ENCODE measurements around the gene CLIP2.

CLIP2 gene

DNA sequence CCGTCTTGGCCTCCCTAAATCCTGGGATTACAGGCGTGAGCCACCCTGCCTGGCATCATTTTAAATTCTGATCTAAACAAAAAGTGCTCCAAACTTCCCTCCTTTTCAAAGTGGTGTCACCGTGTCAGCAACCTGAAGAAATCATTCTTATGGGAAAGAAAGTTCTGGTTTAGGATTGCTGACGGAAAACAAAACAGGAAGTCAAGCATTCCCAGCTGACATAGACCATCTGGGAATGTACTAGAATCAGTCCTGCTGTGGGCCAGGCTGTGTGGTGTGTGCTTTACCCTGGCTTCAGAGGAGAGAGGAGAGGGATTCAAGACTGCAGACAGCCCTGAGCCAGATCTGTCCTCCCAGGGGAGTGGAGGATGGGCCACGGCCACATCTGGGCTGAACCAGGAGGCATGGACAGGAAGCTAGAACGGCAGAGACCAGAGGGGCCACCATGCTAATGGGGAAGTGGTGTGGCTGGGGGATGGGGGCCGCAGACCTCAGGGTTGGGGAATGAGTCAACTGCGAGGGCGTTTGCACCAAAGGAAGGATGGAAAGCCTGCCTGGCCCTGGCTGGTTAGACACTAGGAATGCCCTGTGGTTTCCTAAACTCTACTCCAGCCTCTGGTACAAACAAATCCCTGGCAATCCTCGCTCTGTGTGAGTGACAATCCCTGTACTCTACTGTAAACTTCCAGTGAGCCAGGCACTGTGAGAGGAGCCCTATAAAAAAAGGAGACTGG, 16.7 kb upstream of the CLIP2 start:
- DNase-seq, result peak; percentile 71

DNA sequence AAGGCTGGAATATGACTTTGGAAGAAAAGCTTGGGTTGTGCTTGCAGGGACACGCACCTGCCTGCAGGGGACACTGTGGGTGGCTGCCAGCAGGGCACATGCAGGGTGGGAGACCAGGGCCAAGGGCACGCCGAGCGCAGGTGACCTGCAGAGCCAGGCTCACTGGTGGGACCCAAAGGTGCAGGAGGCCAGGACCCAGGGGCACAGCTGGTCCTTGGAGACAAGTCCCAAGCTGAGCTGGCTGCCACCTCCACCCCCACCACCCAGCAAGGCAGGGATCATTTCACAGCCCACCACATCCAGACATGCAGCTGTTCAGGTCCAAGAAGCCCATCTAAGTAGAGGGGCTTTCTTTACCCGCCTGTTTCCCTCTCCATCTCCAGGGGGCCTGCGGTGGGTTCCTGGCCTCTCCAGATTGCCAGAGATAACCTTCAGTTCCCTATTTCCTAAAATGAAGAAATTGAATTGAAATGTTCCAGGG, 13.8 kb upstream of the CLIP2 start:
- DNase-seq, result no peak

DNA sequence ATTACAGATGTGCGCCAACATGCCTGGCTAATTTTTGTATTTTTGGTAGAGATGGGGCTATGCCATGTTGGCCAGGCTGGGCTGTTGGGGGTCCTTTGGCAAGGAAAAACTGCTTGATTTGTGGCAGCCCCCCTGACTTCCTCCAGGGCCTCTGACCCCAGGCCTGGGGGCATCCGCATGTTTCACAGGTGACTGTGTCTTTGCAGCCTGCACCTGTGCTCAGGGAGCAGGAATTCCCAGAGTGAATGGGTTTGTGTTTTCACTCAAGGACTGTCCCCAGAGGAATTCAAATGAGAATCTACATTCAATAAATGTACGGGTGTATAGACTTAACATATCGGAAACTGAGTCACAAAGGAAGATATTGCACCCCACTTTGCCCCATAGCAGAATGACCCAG, 11.6 kb upstream of the CLIP2 start:
- no peak for DNase-seq

DNA sequence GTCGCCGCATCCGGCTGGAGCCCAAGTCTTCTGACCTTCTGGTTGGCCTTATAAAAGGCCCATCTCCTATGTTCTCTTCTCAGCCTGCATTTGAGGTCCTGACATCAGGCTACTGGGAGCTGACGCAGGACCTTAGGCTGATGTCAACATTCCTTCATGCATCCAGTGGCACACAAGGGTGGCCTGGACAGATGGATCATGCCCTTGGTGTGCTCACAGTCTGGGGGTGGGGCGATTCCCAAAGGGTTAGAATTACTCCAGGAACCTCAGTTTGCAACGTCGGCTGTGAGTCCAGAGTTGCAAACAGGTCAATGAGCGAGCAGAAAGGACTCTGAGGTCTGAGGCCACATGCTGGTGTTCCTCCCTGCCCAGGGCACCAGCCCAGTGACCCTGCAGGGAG, 8.2 kb upstream of the CLIP2 start:
- no peak for DNase-seq

DNA sequence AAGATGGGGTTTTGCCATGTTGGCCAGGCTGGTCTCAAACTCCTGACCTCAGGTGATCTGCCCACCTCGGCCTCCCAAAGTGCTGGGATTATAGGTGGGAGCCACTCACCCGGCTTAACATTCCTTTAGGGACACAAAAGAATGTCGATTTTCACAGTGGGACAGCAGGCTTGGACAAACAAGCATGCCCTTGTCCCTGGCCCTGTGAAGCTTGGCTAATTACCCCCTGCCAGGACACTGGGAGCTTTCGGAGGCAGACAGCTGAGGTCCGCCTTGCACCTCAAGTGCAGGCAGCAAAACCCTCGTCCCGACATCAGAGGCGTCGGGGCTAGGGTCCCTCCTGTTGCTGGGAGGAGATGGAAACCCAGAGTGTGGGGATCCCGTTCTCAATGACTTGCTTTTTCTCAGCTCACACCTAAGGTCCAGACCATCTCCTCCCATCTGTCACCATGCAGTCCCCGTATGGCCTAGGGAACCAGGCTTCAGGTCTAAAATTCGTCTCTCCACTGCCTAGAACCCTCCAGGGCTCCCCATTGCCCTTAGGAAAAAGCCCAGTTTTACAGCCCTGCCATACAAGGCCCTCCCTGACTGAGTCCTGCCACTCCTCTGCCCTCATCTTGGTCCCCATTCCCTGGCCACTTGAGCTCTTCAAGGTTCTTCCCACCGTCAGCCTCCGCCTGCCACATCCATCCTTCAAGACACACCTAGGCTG, 6.3 kb upstream of the CLIP2 start:
- DNase-seq, result no peak

DNA sequence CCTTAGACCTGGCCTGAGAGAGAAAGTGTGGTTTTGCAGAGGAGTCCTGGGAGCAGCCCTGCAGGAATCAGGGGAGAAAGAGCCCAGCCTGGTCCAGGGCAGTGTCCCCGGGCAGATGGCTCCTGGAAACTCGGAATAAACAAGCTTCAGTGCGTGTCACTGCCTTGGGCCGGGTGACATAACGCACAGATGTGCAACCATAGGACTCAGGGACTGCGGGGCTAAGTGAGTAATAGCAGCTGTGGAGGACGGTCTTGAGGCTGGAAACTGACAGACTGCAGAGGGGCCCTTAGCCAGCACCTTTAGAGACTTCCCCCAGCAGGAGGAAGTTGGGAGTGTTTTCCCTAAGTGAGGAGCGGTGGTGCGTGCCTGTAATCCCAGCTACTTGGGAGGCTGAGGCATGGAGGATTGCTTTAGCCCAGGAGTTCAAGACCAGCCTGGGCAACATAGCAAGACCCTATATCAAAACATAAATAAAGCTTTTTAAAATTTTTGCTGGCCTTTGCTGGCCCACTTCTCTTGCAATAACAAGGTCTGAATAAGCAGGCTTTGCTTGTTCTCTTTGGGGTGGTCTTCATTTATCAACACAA, 5.3 kb upstream of the CLIP2 start:
- DNase-seq, result no peak

DNA sequence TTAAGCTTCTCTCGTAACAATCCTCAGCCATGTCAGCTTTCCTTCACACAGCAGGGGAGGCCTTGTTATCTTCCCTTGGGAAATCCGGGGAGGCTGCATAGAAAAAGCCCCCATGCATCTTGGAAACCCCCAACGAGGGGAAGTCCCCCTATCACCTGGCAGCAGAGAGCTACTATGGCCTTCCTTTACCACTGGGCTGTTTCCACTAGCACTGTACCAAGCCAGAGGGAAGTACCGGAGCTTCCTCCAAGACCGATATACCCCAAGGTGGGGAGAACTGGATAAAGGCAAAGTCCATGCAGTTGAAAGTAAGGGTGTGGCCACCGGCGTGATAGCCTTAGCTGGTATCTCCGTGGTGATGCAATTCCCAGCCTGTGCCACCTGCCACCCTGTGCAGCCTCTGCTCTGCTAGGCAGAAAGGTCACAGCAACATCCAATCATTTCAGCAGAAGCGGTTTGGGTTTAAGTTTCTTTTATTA, 4.4 kb upstream of the CLIP2 start:
- no peak for DNase-seq

DNA sequence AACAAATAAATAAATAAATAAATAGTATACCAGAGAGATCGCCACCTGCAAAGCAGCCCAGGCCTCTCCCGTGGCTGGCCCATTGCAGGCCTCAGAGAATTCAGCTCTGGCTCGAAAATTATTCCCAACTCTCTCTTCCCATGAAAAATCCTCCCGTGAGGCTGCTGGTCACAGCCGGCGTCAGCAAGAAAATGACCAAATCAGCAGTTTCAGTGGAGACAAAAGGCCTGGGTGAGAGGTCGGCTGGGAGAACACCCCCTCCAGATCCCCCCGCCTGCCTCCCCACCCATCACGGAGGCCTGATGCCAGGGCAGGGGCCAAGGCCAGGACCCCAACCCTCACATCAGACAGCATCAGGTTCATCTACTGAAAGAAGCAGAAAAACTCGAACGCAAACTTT, 3.1 kb upstream of the CLIP2 start:
- DNase-seq, result no peak

DNA sequence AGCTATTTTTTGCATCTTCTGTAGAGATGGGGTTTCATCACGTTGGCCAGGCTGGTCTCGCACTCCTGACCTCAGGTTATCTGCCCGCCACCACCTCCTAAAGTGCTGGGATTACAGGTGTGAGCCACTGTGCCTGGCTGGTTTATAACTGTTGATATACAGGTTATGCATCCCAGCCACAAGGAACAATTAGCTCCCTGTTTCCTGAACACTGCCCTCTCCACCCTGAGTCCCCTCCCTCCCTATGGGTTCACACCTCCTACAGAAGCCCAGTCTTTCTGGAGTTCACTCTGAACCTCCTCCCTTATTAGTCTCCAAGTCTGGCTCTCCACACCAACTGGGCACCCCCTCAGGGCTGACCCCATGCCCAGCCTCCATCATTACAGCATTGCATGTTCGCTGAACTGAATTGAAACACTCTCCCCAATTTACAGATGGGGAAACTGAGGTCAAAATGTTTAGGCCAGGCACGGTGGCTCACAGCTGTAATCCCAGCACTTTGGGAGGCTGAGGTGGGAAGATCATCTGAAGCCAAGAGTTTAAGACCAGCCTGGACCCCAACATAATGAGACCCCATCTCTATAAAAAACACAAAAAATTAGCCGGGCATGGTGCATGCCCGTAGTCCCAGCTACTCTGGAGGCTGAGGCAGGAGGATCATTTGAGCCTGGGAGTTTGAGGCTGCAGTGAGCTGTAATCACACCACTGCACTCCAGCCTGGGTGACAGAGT, 1.7 kb upstream of the CLIP2 start:
- DNase-seq, result no peak

DNA sequence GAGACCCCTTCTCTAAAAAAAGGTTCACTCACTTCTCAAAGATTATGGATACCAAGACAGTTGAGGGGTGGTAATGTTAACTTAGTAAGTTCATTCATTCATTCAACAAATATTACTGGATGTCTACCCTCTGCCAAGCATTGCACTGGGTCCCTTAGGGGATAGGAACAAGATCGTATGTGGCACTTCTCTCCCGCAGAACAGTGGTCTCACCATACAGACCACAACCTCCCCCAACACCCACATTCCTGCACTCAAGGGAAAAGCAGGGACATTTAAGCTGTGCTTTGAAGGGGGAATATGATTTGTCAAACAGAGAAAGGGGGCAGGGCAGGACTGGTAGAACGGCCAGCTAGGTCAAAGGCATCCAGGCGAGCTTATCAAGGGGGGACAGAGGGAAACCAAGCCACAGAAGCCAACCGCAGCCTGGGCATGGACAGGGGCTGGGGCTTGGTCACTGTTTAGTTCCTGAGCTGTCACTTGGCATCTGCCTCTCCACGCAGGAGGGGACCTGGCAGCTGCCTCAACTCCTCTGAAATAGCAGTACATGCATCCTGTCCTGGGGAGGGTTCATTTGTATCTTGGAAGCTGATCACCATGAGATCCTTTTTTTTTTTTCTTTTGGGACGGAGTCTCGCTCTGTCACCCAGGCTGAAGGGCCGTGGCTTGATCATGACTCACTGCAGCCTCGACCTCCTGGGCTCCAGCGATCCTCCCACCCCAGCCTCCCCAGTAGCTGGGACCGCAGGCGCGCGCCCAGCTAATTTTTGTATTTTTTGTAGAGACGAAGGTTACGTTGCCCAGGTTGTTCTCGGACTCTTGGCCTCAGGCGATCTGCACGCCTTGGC, 949 bp upstream of the CLIP2 start:
- DNase-seq, result no peak

DNA sequence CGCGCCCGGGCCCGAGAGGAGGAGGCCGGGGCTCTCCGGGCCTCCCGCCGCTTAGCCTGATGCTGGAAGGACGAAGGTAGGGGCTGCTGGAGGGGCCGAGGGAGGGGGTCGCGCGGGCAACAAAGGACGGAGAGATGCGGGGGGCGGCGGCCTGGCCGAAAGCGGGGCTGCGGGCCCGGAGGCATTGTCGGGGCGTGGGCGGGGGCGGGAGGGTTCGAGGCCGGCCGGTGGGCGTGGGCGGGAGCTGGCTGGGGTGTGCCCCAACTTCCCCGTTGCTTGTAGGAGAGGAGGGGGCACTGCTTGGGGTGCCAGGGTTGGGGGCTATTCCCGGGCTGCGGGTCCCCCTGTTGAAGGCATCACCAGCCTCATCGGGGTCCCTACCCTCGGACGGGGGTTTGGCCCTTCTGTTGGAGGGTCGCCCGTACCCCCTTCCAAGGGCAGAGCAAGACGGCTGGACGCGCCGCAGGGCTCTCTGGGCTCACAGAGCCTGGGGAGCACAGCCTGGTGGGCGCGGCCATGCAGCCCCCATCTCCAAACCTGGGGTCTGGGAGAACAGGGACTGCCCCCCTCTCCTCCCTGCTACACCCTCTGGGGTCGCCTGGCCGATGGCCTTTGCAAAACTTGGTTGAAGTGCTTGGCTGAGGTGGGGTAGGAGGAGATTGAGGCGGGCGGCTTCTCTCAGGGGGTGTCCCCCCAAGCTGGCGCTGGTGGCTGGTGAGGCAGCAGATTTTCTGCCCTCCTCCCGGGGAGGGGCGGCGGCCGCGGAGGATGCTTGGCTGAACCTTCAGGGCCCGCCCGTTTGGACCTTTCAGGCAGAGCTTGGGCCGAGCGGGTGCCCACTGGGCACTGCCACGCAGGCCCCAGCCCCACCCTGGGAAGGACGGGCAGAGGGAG, 699 bp downstream of the CLIP2 start:
- no peak for DNase-seq

DNA sequence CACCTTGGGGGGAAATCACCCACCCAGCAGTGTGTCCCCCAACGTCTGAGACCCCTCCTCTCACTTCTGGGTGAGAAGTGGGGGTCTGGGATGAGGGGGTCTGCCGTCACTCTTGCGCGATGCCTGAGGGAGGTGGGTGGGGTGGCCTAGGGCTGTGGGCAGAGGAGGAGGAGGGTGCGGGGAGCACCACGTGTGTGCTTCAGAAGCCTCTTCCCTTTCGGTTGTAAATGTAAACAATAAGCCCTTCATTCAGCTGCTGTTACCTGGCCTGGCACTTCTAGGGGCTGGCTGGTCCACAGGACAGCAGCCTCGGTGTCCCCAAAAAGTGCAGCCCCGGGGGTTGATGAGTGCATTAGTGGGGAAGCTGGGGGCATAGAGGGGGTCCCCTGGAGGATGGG, 1.3 kb downstream of the CLIP2 start:
- DNase-seq, result no peak

DNA sequence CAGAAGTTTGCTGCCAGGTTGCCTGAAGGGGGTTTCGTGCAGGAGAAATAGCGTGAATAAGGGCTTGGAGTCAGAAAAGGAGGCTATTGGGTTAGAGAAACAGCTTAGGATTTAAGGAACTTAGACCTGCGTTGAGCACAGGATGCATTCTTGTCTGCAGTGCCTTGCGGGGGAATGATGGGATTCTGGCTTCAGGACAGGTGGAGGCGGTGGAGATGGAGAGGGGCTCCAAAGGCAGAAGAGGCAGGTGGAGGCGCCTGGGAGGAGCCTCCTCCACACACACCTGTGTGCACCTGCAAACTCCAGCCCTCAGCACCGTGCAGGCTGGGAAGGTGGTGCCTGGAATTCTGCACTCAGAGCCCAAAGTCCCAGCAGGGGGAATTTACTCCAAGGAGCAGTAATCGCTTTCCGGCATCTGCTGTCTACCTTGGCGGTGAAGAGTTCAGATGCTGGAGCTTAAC, 1.8 kb downstream of the CLIP2 start:
- DNase-seq, result no peak

DNA sequence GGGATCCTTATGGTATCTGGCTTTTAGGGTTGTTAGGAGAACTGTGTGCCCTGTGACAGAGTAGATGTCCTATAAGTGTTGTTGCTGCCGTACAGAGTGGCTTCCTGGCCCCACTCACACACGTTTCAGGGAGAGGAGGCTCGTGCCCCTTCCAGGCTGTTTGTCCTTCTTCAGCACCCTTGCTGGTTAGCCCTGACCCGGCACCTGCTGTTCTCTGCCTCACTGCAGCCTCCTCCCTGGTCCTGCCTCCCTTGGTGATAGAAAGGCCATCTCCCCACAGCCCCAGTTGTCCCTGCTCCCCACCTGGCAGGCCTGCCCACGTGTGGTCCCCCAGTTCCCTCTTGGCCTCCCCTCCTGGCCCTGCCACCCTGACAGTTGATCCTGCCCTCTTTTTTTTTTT, 2.3 kb downstream of the CLIP2 start:
- no peak for DNase-seq

DNA sequence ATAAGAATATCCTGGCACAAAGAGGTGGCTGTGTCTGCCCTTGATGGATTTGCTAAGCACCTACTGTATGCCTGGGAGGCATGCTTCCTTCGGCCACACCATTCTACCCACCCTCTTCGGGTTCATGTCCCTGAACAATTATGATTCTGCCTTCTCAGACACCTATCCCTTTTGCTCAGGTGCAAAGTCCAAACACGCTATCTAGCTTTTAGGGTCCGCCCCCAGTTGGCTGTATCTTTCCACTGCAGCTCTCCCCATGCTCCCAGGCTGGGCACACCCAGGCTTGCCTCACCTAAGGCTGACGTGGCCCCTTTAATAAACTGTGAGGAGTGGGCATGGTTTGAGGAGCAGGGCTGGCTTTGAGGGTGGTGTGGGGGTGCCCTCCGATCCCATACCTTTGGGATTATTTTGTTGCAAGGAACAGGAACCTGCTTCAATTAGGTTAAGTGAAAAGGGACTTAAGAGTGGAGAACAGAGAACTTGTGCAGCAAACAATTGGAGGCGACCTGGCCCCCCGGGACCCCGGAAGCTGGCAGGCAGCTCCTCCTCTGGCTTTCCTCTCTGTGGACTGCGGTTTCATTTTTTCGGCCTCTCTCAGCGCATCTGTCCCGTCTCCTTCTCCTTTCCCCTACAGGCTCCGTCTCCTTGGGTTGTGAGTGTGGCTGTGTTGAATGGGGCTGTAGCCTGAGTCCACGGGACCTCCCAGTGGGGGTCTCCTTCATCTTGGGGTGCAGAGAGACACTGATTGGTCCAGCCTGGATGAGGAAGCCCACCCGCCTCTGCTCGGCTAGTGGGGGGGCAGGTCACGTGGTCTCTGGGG, 3.8 kb downstream of the CLIP2 start:
- DNase-seq, result no peak

DNA sequence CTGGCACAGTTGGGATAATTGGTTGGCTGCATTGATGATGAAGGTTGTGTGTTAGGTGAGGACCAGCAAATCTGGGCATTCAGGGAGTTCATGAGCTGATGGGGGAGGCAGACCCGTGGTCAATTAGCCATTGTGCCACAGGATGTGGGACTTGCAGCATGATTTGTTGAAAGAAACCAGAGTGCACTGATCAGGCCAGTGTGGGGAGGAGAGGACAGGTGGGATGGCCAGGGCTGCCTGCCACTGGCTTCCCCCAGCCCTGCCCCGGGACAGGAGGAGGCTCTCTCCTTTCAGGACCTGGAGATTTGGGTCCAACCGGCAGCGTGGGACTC, 4.3 kb downstream of the CLIP2 start:
- no peak for DNase-seq

DNA sequence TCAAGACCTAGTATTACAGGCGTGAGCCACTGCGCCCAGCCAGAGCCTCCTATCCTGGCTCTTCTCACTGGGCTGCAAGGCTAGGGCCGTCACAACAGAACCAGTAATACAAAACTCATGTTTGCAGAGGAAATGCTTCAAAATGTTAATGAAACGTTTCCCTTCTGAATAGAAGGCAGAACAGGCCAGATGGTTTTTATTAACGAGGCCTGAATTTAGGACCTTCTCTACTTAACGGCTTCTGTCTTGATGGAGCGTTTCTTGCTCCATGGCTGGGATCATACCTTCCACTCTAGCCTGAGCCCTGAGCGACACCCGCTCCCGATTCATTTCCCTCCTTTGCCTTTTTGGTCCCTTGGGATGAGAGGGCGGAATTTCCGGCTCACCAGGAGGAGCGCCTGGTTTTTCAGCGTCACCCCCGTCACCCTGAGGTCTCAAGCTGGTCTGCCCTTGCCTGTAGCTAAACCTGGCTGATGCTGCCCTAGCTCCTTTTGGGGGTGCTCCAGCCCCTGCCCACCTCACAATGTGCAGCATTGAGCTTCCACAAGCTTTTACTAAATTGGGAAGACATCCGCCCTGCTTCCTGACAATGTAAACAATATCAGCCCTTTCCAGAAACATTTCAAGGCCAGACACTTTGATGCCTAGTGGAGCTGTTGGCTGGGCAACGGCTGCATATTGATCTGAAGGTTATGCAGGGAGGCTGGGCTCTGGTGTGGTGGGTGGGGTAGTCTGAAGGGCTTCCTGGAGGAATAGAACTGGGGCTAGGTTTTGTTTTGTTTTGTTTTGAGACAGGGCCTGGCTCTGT, 5.2 kb downstream of the CLIP2 start:
- no peak for DNase-seq

DNA sequence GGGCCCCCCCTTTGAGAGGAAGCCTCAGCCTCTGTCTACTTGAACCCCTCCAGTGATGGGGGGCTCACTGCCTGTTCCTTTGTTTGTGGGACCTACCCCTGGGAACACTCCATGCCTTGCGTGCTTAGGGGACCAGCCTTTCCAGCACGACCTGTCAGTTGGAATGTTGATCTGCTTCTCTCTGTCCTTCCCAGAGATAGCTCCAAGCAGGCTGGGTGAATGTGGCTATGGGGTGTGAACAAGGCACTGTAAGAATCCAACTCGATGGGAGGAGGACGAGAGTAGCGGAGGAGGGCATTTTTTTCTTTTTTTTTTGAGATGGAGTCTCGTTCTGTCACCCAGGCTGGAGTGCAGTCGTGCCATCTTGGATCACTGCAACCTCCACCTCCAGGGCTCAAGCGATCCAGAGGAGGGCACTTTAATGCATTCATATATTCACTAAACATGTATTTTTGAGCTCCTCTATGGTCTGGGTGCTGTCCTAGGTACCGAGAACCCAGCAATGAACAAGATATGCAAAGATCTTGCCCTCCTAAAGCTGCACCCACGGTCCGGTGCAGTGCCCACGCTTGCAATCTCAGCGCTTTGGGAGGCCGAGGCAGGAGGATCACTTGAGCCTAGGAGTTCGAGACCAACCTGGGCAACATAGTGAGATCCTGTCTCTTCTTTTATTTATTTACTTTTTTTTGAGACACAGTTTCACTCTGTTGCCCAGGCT, 8.5 kb downstream of the CLIP2 start:
- DNase-seq, result no peak

DNA sequence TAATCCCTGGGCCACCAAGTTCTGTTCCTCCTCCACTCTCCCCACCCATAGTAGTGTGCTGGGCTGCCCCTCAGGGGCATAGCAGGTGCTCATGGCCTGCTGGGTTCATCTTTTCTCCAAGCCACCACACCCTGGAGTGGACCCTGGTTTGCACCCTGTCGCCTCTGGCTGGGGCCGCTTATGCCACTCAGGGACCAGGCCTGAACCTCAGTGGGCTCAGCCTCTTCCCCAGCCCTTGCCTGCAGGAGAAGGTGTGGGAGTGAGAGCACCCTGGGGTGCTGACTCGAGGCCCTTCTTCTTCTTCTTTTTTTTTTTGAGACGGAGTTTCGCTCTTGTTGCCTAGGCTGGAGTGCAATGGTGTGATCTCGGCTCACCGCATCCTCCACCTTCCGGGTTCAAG, 10.2 kb downstream of the CLIP2 start:
- DNase-seq, result no peak
